Upper lobe of right lung (tissue), 1 donor: ENCODE measurements around the gene RNPS1. TPM values are rescaled to one million over a fixed set of nuclear protein-coding genes. Genes with fewer than 3 reads are reported as not detected.

Source experiments
- ATAC-seq: fragments of 200-7000 bp; cut with Tn5 transposase; one replicate; pipeline ENCODE4 v1.9.1; 2020; ENCODE audit warnings: mild to moderate bottlenecking, moderate library complexity
- DNase-seq: peaks from one replicate; pipeline ENCODE4 v3.0.0-alpha.2; 2020
- H3K27ac ChIP-seq: fragments of 200-600 bp; one replicate; pipeline ENCODE4 v1.8.0; 2022
- H3K27me3 ChIP-seq: fragments of 200-600 bp; one replicate; pipeline ENCODE4 v1.8.0; 2022; ENCODE audit warnings: mild to moderate bottlenecking
- H3K36me3 ChIP-seq: fragments of 200-600 bp; one replicate; pipeline ENCODE4 v1.8.0; 2022
- H3K4me1 ChIP-seq: fragments of 200-600 bp; one replicate; pipeline ENCODE4 v1.8.0; 2022
- H3K4me3 ChIP-seq: fragments of 200-600 bp; one replicate; pipeline ENCODE4 v1.8.0; 2022; ENCODE audit warnings: mild to moderate bottlenecking
- H3K9me3 ChIP-seq: fragments of 200-600 bp; one replicate; pipeline ENCODE4 v1.8.0; 2022
- intact Hi-C: fragments of 100-400 bp; cut with DNase I; formaldehyde crosslinking; loops from one replicate; pipeline ENCODE4 v1.11.0; 2022
- microRNA-seq: library from miRNA; unstranded; fragments of <30 nt; microRNA quantifications from one replicate; pipeline ENCODE4 v1.2.0, GENCODE V29; 2020; ENCODE audit warnings: borderline microRNAs expressed
- total RNA-seq: library from RNA; stranded (reverse); fragmentation: NEBNext Ultra II Directional; extraction: Animal tissue kit (Norgen Biotek cat#: 25700); gene quantifications from one replicate; pipeline ENCODE4 v1.2.1, GENCODE V29; 2021
- TF ChIP-seq, protein P1 (sequence below): fragments of 200-600 bp; IDR thresholded peaks from one replicate; pipeline ENCODE4 v1.8.0; 2022; ENCODE audit warnings: antibody characterized with exemption
- donor health status: DM: no; HTN: yes; CAD: no; lungs with severe emphysema.

The RNPS1 gene
- total RNA-seq, 1 donor from 2014 or later = 116 TPM

DNA sequence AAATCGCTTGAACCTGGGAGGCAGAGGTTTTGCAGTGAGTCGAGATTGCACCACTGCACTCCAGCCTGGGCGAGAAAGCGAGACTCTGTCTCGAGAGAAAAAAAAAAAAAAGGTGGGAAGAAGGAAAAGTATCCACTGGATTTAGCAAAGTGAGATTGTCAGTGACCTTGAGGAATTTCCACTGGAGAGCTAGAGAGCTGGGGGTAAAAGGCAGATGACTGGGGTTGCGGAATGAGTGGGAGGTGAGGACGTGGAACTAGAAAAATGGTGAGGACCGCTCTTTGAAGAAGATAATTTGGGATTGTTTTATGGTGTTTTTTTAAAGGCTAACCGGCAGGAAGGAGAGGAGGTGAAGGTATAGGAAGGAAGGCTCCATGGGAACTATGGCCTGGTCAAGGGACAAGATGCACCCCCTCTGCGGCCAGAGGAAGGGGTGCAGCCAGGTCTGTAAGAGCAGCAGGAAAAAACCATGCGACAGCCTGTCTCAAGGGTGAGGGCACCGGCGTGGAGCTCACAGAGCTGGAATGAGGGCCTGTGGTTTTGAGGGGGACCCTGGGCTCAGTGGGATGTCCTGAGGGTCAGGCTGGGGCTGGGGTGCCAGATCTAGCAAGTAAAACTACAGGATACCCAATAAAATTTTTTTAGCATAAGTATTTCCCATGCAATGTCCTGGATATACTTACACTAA is 63.4 kb downstream of the RNPS1 start:
- intact Hi-C loops = no loop called here

More for the DNA sequence above, 63.4 kb downstream of the RNPS1 start:
- H3K36me3 ChIP-seq = peaks cover 29% of the 10 kb centered on the region
- TF ChIP-seq, protein P1, sequence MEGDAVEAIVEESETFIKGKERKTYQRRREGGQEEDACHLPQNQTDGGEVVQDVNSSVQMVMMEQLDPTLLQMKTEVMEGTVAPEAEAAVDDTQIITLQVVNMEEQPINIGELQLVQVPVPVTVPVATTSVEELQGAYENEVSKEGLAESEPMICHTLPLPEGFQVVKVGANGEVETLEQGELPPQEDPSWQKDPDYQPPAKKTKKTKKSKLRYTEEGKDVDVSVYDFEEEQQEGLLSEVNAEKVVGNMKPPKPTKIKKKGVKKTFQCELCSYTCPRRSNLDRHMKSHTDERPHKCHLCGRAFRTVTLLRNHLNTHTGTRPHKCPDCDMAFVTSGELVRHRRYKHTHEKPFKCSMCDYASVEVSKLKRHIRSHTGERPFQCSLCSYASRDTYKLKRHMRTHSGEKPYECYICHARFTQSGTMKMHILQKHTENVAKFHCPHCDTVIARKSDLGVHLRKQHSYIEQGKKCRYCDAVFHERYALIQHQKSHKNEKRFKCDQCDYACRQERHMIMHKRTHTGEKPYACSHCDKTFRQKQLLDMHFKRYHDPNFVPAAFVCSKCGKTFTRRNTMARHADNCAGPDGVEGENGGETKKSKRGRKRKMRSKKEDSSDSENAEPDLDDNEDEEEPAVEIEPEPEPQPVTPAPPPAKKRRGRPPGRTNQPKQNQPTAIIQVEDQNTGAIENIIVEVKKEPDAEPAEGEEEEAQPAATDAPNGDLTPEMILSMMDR = no peak
- H3K4me3 ChIP-seq = peak overlapping the region; percentile 86
- H3K4me1 ChIP-seq = peaks cover 18% of the 10 kb centered on the region
- DNase-seq (no peak), ATAC-seq (no peak)
- peak overlapping the region; percentile 98 for H3K27ac ChIP-seq
- no peaks in the 10 kb centered on the region for H3K27me3 ChIP-seq
- H3K9me3 ChIP-seq = no peaks in the 10 kb centered on the region

Small RNAs within 50 kb of the gene (microRNA-seq; reads per million reads assigned to microRNA genes)
- not detected for gene MIR3677
- not detected for gene MIR4717

Other genes starting within 250 kb of the RNPS1 start
- gene NPW, start 248.3 kb downstream of the RNPS1 start, total RNA-seq = not detected
- 363 TPM for gene NHERF2, start 241.2 kb downstream of the RNPS1 start, total RNA-seq
- 26.4 TPM for gene NTHL1, start 220.3 kb downstream of the RNPS1 start, total RNA-seq
- 119 TPM for gene TSC2, start 220.1 kb downstream of the RNPS1 start, total RNA-seq
- 84.8 TPM for gene PKD1, start 132.2 kb downstream of the RNPS1 start, total RNA-seq
- gene RAB26, start 119.5 kb downstream of the RNPS1 start, total RNA-seq = 0.67 TPM
- 64.3 TPM for gene TRAF7, start 112.3 kb downstream of the RNPS1 start, total RNA-seq
- gene CASKIN1, start 71.5 kb downstream of the RNPS1 start, total RNA-seq = 0.06 TPM
- gene MLST8, start 62.7 kb downstream of the RNPS1 start, total RNA-seq = 29.9 TPM
- 7.5 TPM for gene BRICD5, start 57.3 kb downstream of the RNPS1 start, total RNA-seq
- 15.0 TPM for gene PGP, start 53.3 kb downstream of the RNPS1 start, total RNA-seq
- gene E4F1, start 44.5 kb downstream of the RNPS1 start, total RNA-seq = 22.6 TPM
- gene DNASE1L2, start 31.7 kb downstream of the RNPS1 start, total RNA-seq = 0.78 TPM
- gene ECI1, start 16.5 kb downstream of the RNPS1 start, total RNA-seq = 46.2 TPM
- 598 TPM for gene ABCA3, start 72.6 kb upstream of the RNPS1 start, total RNA-seq
- 3.6 TPM for gene CCNF, start 161.3 kb upstream of the RNPS1 start, total RNA-seq
- not detected for gene TEDC2, start 192.0 kb upstream of the RNPS1 start, total RNA-seq
- not detected for gene NTN3, start 203.2 kb upstream of the RNPS1 start, total RNA-seq
- 43.7 TPM for gene TBC1D24, start 207.0 kb upstream of the RNPS1 start, total RNA-seq
- gene ATP6V0C, start 245.8 kb upstream of the RNPS1 start, total RNA-seq = 298 TPM